HG03095 (cell line): Measurements from ENCODE around the gene RHOBTB3.
"Not testable (repeated sequence)": the region's sequence is repeated elsewhere in the genome, so short reads cannot be mapped to it uniquely, and the experiment has no call there.

Experiments used
- ATAC-seq: cut with Tn5 transposase; IDR thresholded peaks from one replicate; pipeline ENCODE4 v1.9.1; 2021; ENCODE audit warnings: moderate library complexity; ENCODE audit not compliant: unreplicated experiment

The RHOBTB3 gene

GRCh38 chr5:95816341-95816740 lies 85.2 kb downstream of the RHOBTB3 start:
- no peak for ATAC-seq

GRCh38 chr5:95816776-95817175 lies 85.6 kb downstream of the RHOBTB3 start:
- ATAC-seq = no peak

GRCh38 chr5:95817430-95817829 lies 86.3 kb downstream of the RHOBTB3 start:
- ATAC-seq = no peak

- no peak for ATAC-seq
These were observed 87.3 kb downstream of the RHOBTB3 start for GRCh38 chr5:95818181-95819147.

GRCh38 chr5:95821110-95822021 lies 90.2 kb downstream of the RHOBTB3 start:
- peak; percentile 33 for ATAC-seq

- peak; percentile 34 for ATAC-seq
These were observed 91.0 kb downstream of the RHOBTB3 start for GRCh38 chr5:95822043-95822541.

GRCh38 chr5:95822542-95823181 lies 91.5 kb downstream of the RHOBTB3 start, which contains the start of gene GLRX:
GLRX (minus strand) TSS chr5:95822726; CDS start chr5:95822662, 64 bp downstream.
- ATAC-seq = peak; percentile 37

GRCh38 chr5:95823218-95823737 lies 92.1 kb downstream of the RHOBTB3 start:
- no peak for ATAC-seq

- peak; percentile 34 for ATAC-seq
These were observed 92.8 kb downstream of the RHOBTB3 start for GRCh38 chr5:95823738-95824609.

GRCh38 chr5:95824747-95825146 lies 93.6 kb downstream of the RHOBTB3 start:
- no peak for ATAC-seq

GRCh38 chr5:95825495-95825894 lies 94.4 kb downstream of the RHOBTB3 start:
- no peak for ATAC-seq

- no peak for ATAC-seq
These were observed 96.1 kb downstream of the RHOBTB3 start for GRCh38 chr5:95826949-95827891.

GRCh38 chr5:95827892-95828246 lies 96.7 kb downstream of the RHOBTB3 start:
- no peak for ATAC-seq

- ATAC-seq = no peak
These were observed 99.1 kb downstream of the RHOBTB3 start for GRCh38 chr5:95830226-95830625.

- ATAC-seq = no peak
These were observed 101.5 kb downstream of the RHOBTB3 start for GRCh38 chr5:95832664-95833063.

- ATAC-seq = no peak
These were observed 104.7 kb downstream of the RHOBTB3 start for GRCh38 chr5:95835682-95836385.

- ATAC-seq = no peak
These were observed 105.4 kb downstream of the RHOBTB3 start for GRCh38 chr5:95836544-95836943.

GRCh38 chr5:95836971-95837370 lies 105.8 kb downstream of the RHOBTB3 start:
- not testable (repeated sequence) for ATAC-seq
